GM21360 (cell line): ENCODE data around the gene LRRC23.

Experiments
- ATAC-seq: cut with Tn5 transposase; IDR thresholded peaks from one replicate; pipeline ENCODE4 v1.9.1; 2021; ENCODE audit warnings: mild to moderate bottlenecking, moderate library complexity; ENCODE audit not compliant: unreplicated experiment

LRRC23 gene

GRCh38 chr12:6923851-6924250 lies 19.2 kb downstream of the LRRC23 start:
- ATAC-seq, result no peak

GRCh38 chr12:6925239-6925539 lies 20.6 kb downstream of the LRRC23 start:
- no peak for ATAC-seq

DNA sequence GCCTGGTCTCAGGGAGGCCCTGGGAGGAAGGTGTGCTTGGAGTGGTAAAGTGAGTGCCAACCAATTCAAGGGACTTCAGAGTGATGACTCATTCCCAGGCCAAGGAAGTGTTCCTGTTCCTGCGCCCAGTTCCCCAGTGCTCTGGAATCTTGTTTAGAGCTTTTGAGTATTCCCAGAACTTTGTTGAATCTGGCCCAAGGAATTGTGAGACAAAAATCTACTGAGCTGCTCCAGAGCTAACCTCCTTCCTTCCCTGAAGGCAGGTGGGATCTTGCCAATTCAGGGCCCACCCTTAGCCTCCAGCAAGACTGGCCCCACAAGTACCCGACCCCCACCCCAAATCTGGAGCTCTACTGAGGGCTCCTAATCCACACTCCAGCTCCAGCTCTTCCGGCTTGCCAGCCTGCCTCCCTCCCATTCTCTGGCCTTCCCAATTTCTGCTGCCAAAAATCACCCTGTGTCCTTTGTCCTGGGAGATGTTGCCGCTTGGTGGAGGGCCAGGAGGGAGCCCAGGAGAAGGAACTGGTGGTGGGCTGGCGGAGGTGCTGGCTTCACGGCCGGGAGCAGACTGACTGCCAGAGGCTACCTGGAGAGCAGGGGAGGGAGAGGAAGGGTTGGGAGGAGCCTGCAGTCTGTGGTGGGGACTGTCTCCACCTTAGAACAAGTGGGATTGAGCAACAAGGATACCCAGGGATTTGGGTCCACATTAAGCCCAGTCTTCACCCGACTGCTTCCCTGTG lies 21.1 kb downstream of the LRRC23 start:
- ATAC-seq, result no peak

GRCh38 chr12:6927379-6928021 lies 22.9 kb downstream of the LRRC23 start, which contains the start of gene ATN1:
Gene ATN1, plus strand, starts transcription at chr12:6927959. Its CDS starts 6,043 bp downstream, at chr12:6934002.
- ATAC-seq, result no peak

DNA sequence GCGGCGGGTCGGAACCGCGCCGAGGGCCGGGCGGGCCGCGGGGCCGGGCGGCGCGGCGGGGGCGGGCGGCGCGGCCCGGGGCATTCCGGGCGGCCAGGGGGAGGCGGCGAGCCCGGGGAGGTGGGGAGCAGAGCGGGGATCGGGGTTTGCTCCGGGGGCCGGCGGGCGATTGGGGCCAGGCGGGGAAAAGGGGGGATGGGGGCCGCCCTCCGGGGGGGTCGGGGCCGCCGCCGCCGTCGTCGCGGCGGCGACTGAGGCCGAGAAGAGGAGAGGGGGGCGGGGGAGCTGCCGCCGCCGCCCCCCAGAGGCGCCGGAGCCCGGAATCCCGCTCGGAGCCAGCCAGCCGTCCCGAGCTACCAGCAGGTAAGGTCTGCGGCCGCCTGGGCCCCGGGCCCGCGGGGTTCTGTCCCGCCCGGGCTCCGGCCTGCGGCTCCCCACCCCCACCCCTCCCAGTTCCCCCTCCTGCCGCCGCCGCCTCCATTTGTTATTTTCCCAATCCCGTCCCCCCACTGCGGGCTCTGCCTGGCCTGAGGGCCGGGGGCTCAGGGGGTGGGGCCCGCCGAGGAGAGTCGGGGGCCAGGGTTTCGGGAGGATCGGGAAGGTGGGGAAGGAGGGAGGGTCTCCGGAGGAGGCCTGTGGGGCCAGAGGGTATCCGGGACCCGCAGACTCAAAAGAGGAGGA lies 23.5 kb downstream of the LRRC23 start:
- ATAC-seq, result no peak

GRCh38 chr12:6928703-6929407 lies 24.2 kb downstream of the LRRC23 start:
- no peak for ATAC-seq

DNA sequence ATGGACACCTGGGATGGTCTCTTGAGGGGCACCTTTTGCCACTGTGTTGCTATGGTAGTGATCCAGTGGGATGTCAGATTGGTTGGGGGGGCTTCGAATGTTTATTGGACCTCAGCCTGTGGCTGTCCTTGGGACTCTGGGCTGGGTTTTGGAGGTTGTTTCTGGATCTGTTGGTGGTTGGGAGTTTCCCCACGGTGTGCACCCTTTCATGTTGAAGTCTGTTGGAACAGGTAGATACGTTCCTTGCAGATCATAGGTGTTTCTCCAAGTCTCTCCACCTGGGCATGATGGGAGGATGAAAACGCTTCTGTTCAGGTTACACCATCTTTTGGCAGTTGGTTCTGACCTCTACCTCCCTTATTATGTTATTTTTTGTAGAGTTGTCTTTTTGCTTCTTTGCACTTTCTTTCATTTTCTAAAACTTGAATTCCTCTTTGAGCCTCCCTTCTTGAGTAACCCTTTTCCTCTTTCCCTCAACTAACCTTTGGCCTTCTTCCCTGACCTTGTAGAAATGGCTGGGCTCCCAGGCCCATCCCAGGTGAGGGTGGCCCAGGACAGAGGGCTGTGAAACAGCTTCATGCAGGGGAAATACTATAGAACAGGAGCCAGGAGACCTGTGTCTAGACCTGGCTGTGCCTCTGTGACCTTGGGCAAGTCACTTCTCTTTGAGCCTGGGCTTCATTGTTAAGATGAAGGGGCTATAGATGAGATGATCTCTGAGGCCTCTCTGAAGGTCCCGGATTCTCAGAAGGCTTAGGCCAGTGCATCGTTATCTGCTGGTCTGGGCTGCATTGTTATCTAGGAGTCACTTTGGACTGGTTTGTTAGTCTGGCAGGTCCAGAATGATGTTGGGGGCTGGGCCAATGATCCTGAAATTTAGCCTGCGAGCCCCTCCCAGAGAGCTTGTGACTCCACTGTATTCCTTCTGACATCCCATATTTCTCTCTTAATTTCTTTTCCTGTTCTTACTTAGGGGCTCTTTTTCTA lies 25.1 kb downstream of the LRRC23 start:
- no peak for ATAC-seq

- ATAC-seq, result no peak
These were observed 28.1 kb downstream of the LRRC23 start for GRCh38 chr12:6932766-6933165.

DNA sequence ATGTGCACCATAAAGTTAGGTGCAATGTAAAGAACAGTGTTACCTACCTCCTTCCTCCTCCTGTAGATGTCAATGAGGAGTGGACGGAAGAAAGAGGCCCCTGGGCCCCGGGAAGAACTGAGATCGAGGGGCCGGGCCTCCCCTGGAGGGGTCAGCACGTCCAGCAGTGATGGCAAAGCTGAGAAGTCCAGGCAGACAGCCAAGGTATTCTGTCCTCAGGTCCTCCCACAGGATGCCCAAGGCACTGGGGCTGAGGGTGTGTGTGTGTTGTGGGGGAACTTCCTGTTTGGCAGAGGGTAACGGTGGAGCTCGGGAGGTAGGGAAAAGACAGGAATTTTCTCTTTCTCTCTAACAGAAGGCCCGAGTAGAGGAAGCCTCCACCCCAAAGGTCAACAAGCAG lies 29.5 kb downstream of the LRRC23 start:
- no peak for ATAC-seq

- no peak for ATAC-seq
These were observed 31.0 kb downstream of the LRRC23 start for GRCh38 chr12:6935371-6936193.

- no peak for ATAC-seq
These were observed 31.6 kb downstream of the LRRC23 start for GRCh38 chr12:6936194-6936635.

GRCh38 chr12:6936636-6937480 lies 32.2 kb downstream of the LRRC23 start:
- ATAC-seq, result peak; percentile 7

DNA sequence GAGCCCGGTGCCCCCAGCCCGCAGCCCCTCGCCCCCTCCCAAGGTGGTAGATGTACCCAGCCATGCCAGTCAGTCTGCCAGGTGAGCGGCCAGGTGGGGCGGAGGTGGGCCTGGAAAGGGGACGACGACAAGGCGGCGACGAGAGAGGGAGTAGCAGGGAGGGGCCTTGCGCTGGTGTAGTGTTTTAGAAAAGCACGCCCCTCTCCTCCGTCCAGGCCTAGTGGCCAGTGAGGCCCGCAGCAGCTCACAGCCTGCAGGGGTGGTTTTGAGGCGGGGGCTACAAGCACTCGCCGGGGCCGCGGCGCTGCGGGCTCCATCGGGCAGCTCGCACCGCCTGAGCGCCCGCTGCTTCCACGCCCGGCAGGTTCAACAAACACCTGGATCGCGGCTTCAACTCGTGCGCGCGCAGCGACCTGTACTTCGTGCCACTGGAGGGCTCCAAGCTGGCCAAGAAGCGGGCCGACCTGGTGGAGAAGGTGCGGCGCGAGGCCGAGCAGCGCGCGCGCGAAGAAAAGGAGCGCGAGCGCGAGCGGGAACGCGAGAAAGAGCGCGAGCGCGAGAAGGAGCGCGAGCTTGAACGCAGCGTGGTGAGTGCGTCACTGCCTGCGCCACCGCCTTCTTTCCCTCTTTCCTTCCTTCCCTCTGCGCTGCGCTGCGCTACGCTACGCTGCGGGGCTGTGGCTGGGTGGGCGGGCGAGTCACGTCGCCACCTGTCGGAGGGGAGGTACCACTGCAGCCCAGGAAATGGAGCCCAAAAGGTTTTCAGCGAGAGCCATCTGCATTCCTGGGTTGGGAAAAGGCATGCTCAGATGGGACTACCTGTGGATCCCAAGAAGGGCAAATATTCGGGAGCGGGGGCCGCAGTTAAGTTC lies 33.1 kb downstream of the LRRC23 start:
- ATAC-seq, result peak; percentile 83

DNA sequence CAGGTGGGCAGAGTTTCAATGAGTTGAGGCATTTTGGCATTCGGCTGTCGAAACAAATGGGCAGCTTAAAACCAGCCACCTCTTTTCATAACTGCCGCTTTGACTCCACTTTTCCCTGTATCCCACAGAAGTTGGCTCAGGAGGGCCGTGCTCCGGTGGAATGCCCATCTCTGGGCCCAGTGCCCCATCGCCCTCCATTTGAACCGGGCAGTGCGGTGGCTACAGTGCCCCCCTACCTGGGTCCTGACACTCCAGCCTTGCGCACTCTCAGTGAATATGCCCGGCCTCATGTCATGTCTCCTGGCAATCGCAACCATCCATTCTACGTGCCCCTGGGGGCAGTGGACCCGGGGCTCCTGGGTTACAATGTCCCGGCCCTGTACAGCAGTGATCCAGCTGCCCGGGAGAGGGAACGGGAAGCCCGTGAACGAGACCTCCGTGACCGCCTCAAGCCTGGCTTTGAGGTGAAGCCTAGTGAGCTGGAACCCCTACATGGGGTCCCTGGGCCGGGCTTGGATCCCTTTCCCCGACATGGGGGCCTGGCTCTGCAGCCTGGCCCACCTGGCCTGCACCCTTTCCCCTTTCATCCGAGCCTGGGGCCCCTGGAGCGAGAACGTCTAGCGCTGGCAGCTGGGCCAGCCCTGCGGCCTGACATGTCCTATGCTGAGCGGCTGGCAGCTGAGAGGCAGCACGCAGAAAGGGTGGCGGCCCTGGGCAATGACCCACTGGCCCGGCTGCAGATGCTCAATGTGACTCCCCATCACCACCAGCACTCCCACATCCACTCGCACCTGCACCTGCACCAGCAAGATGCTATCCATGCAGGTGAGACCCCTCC lies 34.0 kb downstream of the LRRC23 start:
- ATAC-seq, result no peak

DNA sequence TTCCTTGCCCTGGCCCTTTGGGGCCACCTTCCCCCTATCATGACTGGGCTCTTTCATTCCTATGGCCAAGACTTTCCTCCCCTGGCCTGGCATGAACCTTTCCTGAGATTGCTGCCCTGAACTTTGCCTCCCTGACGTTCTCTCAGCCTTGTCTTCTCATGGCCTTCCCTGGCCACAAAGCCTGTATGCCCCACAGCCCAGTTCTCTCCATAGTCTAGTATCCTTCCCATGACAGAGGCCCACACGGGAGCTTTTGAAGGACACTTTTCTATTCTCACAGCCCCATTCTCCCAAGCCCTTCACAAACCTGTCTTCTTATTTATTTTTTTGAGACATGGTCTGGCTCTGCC lies 34.5 kb downstream of the LRRC23 start:
- no peak for ATAC-seq

DNA sequence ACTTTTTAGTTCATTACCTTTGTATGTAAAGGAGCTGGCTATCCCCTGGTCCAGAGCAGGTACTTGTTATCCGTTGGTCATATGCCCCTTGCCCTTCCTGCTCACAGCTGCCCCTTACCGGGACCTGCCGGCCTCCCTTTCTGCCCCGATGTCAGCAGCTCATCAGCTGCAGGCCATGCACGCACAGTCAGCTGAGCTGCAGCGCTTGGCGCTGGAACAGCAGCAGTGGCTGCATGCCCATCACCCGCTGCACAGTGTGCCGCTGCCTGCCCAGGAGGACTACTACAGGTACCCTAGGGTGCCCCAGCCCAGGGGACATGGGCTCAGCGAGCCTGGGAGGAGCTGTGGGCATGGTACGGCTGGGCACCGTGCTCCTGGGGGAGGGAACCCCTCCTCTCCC lies 36.6 kb downstream of the LRRC23 start:
- ATAC-seq, result no peak

DNA sequence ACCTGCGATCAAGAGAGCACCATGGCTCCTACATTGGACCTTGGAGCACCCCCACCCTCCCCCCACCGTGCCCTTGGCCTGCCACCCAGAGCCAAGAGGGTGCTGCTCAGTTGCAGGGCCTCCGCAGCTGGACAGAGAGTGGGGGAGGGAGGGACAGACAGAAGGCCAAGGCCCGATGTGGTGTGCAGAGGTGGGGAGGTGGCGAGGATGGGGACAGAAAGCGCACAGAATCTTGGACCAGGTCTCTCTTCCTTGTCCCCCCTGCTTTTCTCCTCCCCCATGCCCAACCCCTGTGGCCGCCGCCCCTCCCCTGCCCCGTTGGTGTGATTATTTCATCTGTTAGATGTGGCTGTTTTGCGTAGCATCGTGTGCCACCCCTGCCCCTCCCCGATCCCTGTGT lies 37.2 kb downstream of the LRRC23 start:
- no peak for ATAC-seq
